Measurements from ENCODE around the gene NR3C2.

DNA sequence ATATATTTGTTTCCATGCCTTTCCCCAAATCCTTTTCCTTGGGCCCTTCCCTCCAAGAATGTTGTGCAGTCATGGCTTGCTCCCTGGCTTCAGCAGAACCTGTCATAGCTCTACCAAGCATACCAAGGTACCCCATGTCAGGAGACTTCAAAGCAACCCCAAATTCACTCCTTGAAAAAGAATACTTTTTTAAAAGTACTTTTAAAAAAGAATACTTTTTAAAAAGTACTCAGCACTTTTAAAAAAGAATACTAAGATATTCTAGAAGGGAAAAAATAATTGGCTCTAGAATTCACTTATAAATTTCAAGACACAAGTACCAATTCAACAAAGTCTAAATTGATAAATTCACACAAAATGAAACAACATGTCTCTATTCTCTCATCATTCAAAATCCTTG is 76.0 kb downstream of the NR3C2 start:
- TF ChIP-seq EZH2 (IDR thresholded peaks at IDR 0.05) (no peak), POLR2AphosphoS5 (IDR thresholded peaks at IDR 0.05; ENCODE audit: borderline replicate concordance, low read depth, low read length) (no peak), FOXP2 (optimal IDR thresholded peaks at IDR 0.05; ENCODE audit: control extremely low read depth, extremely low read length, insufficient read depth) (no peak)
